Uterus (tissue), 4 donors: ENCODE results near the gene SORBS1. TPM values are rescaled to one million over a fixed set of nuclear protein-coding genes. Genes with fewer than 3 reads are reported as not detected.

Source experiments
- DNase-seq, 2 donors: peaks; one replicate each; pipeline ENCODE4 v3.0.0-alpha.2; 2019 to 2020
- H3K27ac ChIP-seq, 2 donors: fragments of 200-600 bp; sonication (generic); 1 replicate in 1 of 2; 2 replicates in 1 of 2; pipeline ENCODE4 v1.5.1; 2016 to 2018
- H3K27me3 ChIP-seq, 2 donors: fragments of 200-600 bp; sonication (generic); one replicate each; pipeline ENCODE4 v1.5.1; 2018 to 2019; ENCODE audit warnings: control low read depth in 1 of 2
- H3K36me3 ChIP-seq, 2 donors: fragments of 200-600 bp; sonication (generic); one replicate each; pipeline ENCODE4 v1.5.1; 2019; ENCODE audit warnings: control low read depth in 1 of 2
- H3K4me1 ChIP-seq, 2 donors: fragments of 200-600 bp; sonication (generic); one replicate each; pipeline ENCODE4 v1.5.1; 2018 to 2019; ENCODE audit warnings: control low read depth in 1 of 2
- H3K4me3 ChIP-seq, 2 donors: fragments of 200-600 bp; sonication (generic); 1 replicate in 1 of 2; 2 replicates in 1 of 2; pipeline ENCODE4 v1.5.1; 2018 to 2019; ENCODE audit warnings: mild to moderate bottlenecking in 1 of 2
- H3K9me3 ChIP-seq, 2 donors: fragments of 200-600 bp; sonication (generic); one replicate each; pipeline ENCODE4 v1.5.1; 2019; ENCODE audit warnings: control low read depth in 1 of 2
- CTCF ChIP-seq, 4 experiments: fragments of 200-600 bp in 2 of 4; fragments of 450-650 bp in 2 of 4; sonication (generic) in 2 of 4; IDR thresholded peaks; one replicate each; pipeline ENCODE4 v1.5.1; 2016 to 2019; ENCODE audit warnings: antibody characterized with exemption in 4 of 4, mild to moderate bottlenecking in 2 of 4, moderate library complexity in 1 of 4
- POLR2A ChIP-seq, 2 donors: fragments of 450-650 bp; IDR thresholded peaks; one replicate each; pipeline ENCODE4 v1.6.1; 2016; ENCODE audit warnings: antibody characterized with exemption in 2 of 2, mild to moderate bottlenecking in 1 of 2, moderate library complexity in 1 of 2
- intact Hi-C: fragments of 100-400 bp; cut with DNase I; formaldehyde crosslinking; loops from one replicate; pipeline ENCODE4 v1.15.1; 2023; ENCODE audit warnings: low total_unique reads
- total RNA-seq, 4 donors: library from RNA; depleted of rRNA in 3 of 4; stranded (reverse); fragments of >200 nt in 3 of 4; gene quantifications; one replicate each; pipeline versions ENCODE4 v1.1.0 to v1.2.4, GENCODE V29; 2014 to 2023
- donor health status: DM: yes; HTN: yes; CAD: no.

SORBS1 gene
- total RNA-seq, 4 donors from 2014 or later = 89.9 to 422 (median 271) TPM

- peak; percentile 53 to 74 for DNase-seq
- H3K4me3 ChIP-seq = no peak overlapping the region
- no peaks in the 10 kb centered on the region for H3K9me3 ChIP-seq
- peaks cover 0 to 11% of the 10 kb centered on the region in 2 donors for H3K4me1 ChIP-seq
- H3K27ac ChIP-seq = peak overlapping the region; percentile 65 to 93
- no peaks in the 10 kb centered on the region for H3K27me3 ChIP-seq
- H3K36me3 ChIP-seq = no peaks in the 10 kb centered on the region
- intact Hi-C loops = loop anchor here (5.0 to 10.0 kb wide), 2 partner anchors 56 to 172 kb away; no protein-coding TSS in a partner anchor
- TF ChIP-seq CTCF (IDR thresholded peaks at IDR 0.05) = peak; percentile 93 to 96 (median 96)
- TF ChIP-seq POLR2A (IDR thresholded peaks at IDR 0.05) = no peak
Measured at GRCh38 chr10:95430231-95430951, 130.8 kb downstream of the SORBS1 start.

GRCh38 chr10:95429639-95430038 lies 131.5 kb downstream of the SORBS1 start:
- TF ChIP-seq POLR2A (IDR thresholded peaks at IDR 0.05) = no peak
- TF ChIP-seq CTCF (IDR thresholded peaks at IDR 0.05) = no peak
- no peaks in the 10 kb centered on the region for H3K36me3 ChIP-seq

GRCh38 chr10:95428701-95429100 lies 132.5 kb downstream of the SORBS1 start:
- Histone ChIP-seq H3K36me3 (no peaks in the 10 kb centered on the region), H3K9me3 (no peaks in the 10 kb centered on the region), H3K4me1 (peaks cover 0 to 11% of the 10 kb centered on the region in 2 donors), H3K4me3 (no peak overlapping the region), H3K27ac (peak overlapping the region; percentile 31 to 93), H3K27me3 (no peaks in the 10 kb centered on the region)
- no peak for DNase-seq
- TF ChIP-seq POLR2A (IDR thresholded peaks at IDR 0.05) (no peak), CTCF (IDR thresholded peaks at IDR 0.05) (no peak)
- intact Hi-C loops = no loop called here

More at GRCh38 chr10:95429639-95430038, 131.5 kb downstream of the SORBS1 start:
- intact Hi-C loops = loop anchor here (5.0 to 10.0 kb wide), 2 partner anchors 55 to 173 kb away; no protein-coding TSS in a partner anchor
- Histone ChIP-seq H3K9me3 (no peaks in the 10 kb centered on the region), H3K27ac (peak overlapping the region; percentile 16 to 93), H3K27me3 (no peaks in the 10 kb centered on the region), H3K4me3 (no peak overlapping the region), H3K4me1 (peaks cover 0 to 11% of the 10 kb centered on the region in 2 donors)
- DNase-seq = no peak

GRCh38 chr10:95426482-95426881 lies 134.7 kb downstream of the SORBS1 start:
- no peak for DNase-seq
- H3K27me3 ChIP-seq = no peaks in the 10 kb centered on the region
- TF ChIP-seq POLR2A (IDR thresholded peaks at IDR 0.05) (no peak), CTCF (IDR thresholded peaks at IDR 0.05) (no peak)
- H3K9me3 ChIP-seq = no peaks in the 10 kb centered on the region
- no peaks in the 10 kb centered on the region for H3K36me3 ChIP-seq
- H3K4me1 ChIP-seq = peaks cover 6 to 11% of the 10 kb centered on the region in 2 donors
- no peak overlapping the region for H3K4me3 ChIP-seq
- intact Hi-C loops = no loop called here
- peak overlapping the region; percentile 41 to 93 for H3K27ac ChIP-seq
